ENCODE data around the gene HESX1. TPM values are rescaled to one million over a fixed set of nuclear protein-coding genes. Genes with fewer than 3 reads are reported as not detected.

HESX1 gene
- total and polyA plus RNA-seq, 9 of the 15 experiments (the other 6 are each of a cell fraction or from before 2014, with no cell fraction given): 0.16 to 1.2 (median 0.76) TPM

GRCh38 chr3:57227204-57227929 is 27.6 kb upstream of the HESX1 start, which contains the start of gene APPL1 (continued):
- TF ChIP-seq KLF6 (CRISPR knock-in tag; IDR thresholded peaks at IDR 0.05; ENCODE audit: borderline replicate concordance) (no peak), ESRRA (IDR thresholded peaks at IDR 0.05; ENCODE audit: borderline replicate concordance, low read depth) (peak; percentile 12; the same call in 1 of the 2 replicates), VEZF1 (CRISPR knock-in tag; IDR thresholded peaks at IDR 0.05) (peak; percentile 78), LEF1 (IDR thresholded peaks at IDR 0.05) (peak; percentile 38; the same call in 1 of the 2 replicates), CBFA2T3 (IDR thresholded peaks at IDR 0.05) (peak; percentile 51), SMARCA4 (IDR thresholded peaks at IDR 0.05) (peak; percentile 54; the same call in 1 of the 2 replicates), ZNF740 (CRISPR knock-in tag; IDR thresholded peaks at IDR 0.05) (no peak), ZNF740 (tag; IDR thresholded peaks at IDR 0.05) (no peak), SMARCE1 (IDR thresholded peaks at IDR 0.05) (0 out of 2 replicates have a peak, but pooled peaks have one; percentile 24), POLR2G (IDR thresholded peaks at IDR 0.05; ENCODE audit: low read depth, low read length) (peak; percentile 90), PBX2 (CRISPR knock-in tag; IDR thresholded peaks at IDR 0.05; ENCODE audit: low read depth) (peak; percentile 82), PBX2 (tag; conservative IDR thresholded peaks at IDR 0.05; ENCODE audit: low read depth) (peak; percentile 68), FOS (IDR thresholded peaks at IDR 0.05; ENCODE audit: extremely low read depth, insufficient read length) (peak; percentile 51), RNF2 (IDR thresholded peaks at IDR 0.05) (peak; percentile 46), MYC (IDR thresholded peaks at IDR 0.05; ENCODE audit: low read depth, low read length) (0 out of 2 replicates have a peak, but pooled peaks have one; percentile 10), MYC (CRISPR knock-in tag; IDR thresholded peaks at IDR 0.05; ENCODE audit: borderline replicate concordance, low read depth) (no peak), ARID4B (CRISPR knock-in tag; IDR thresholded peaks at IDR 0.05) (0 out of 2 replicates have a peak, but pooled peaks have one; percentile 44), BHLHE40 (IDR thresholded peaks at IDR 0.05; ENCODE audit: low read length) (0 out of 2 replicates have a peak, but pooled peaks have one; percentile 47)
